Activated CD8-positive, alpha-beta T cell treated with anti-CD3 and anti-CD28 coated beads for 36 hours (primary cell): Measurements from ENCODE around the gene ZNF804B. TPM values are rescaled to one million over a fixed set of nuclear protein-coding genes. Genes with fewer than 3 reads are reported as not detected.

ENCODE experiments used
- ATAC-seq: fragments of 200-7000 bp; cut with Tn5 transposase; one replicate; pipeline ENCODE4 v1.10.0; 2021; ENCODE audit warnings: mild to moderate bottlenecking, moderate library complexity
- CTCF ChIA-PET: fragments of 350-600 bp; sonication (Branson Sonifier 250); formaldehyde crosslinking; loops from one replicate; lab custom pipeline; 2021; ENCODE audit warnings: antibody characterized with exemption; lab: Charles Lee
- POLR2A ChIA-PET: fragments of 350-600 bp; sonication (Branson Sonifier 250); formaldehyde crosslinking; loops from one replicate; lab custom pipeline; 2021; ENCODE audit warnings: antibody characterized with exemption; lab: Charles Lee
- DNase-seq: peaks from one replicate; pipeline ENCODE4 v3.0.0-alpha.2; 2020
- H3K27ac Mint-ChIP-seq: one replicate; pipeline ENCODE4 v1.8.0; 2021; ENCODE audit warnings: mild to moderate bottlenecking, mixed read lengths
- H3K27me3 Mint-ChIP-seq: one replicate; pipeline ENCODE4 v1.8.0; 2021; ENCODE audit warnings: mixed read lengths
- H3K36me3 Mint-ChIP-seq: one replicate; pipeline ENCODE4 v1.8.0; 2021; ENCODE audit warnings: low read depth, mixed read lengths
- H3K4me1 Mint-ChIP-seq: one replicate; pipeline ENCODE4 v1.8.0; 2021; ENCODE audit warnings: low read depth, mixed read lengths
- H3K4me3 Mint-ChIP-seq: one replicate; pipeline ENCODE4 v1.8.0; 2021; ENCODE audit warnings: mild to moderate bottlenecking, moderate library complexity, mixed read lengths
- H3K9me3 Mint-ChIP-seq: one replicate; pipeline ENCODE4 v1.8.0; 2021; ENCODE audit warnings: mixed read lengths
- intact Hi-C: fragments of 100-400 bp; cut with micrococcal nuclease; formaldehyde crosslinking; loops from one replicate; pipeline ENCODE4 v1.10.0; 2022
- total RNA-seq, 2 experiments: library from RNA; stranded (reverse); gene quantifications; one replicate each; pipeline ENCODE4 v1.2.3, GENCODE V29; 2021
- TF ChIP-seq, protein P1 (sequence below): fragments of 200-600 bp; IDR thresholded peaks from one replicate; pipeline ENCODE4 v1.8.0; 2022; ENCODE audit warnings: antibody characterized with exemption, mild to moderate bottlenecking

The ZNF804B gene
- total RNA-seq, 2 experiments from 2014 or later = not detected

DNA sequence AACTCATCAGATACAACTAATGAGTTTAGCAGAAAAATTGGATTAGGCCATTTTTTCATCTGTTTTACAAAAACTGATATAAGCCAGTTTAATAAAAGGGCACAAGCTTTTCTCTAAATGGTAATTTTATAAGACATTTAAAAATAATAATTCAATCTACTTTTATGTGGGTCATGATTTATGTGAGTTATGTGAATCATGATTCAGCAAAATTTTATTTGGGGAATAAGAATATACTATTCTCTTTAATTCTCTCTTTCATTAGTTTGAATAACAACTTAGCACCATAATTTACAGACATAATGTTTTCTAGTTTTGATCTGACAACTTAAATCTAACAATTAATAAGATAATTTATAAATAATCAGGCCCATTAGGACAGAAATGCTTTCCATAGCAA is 99.8 kb downstream of the ZNF804B start:
- Mint-ChIP-seq H3K36me3 (no peaks in the 10 kb centered on the region), H3K9me3 (no peaks in the 10 kb centered on the region), H3K27me3 (peaks cover 1% of the 10 kb centered on the region), H3K4me1 (no peaks in the 10 kb centered on the region), H3K27ac (no peak overlapping the region), H3K4me3 (no peak overlapping the region)
- TF ChIP-seq, protein P1, sequence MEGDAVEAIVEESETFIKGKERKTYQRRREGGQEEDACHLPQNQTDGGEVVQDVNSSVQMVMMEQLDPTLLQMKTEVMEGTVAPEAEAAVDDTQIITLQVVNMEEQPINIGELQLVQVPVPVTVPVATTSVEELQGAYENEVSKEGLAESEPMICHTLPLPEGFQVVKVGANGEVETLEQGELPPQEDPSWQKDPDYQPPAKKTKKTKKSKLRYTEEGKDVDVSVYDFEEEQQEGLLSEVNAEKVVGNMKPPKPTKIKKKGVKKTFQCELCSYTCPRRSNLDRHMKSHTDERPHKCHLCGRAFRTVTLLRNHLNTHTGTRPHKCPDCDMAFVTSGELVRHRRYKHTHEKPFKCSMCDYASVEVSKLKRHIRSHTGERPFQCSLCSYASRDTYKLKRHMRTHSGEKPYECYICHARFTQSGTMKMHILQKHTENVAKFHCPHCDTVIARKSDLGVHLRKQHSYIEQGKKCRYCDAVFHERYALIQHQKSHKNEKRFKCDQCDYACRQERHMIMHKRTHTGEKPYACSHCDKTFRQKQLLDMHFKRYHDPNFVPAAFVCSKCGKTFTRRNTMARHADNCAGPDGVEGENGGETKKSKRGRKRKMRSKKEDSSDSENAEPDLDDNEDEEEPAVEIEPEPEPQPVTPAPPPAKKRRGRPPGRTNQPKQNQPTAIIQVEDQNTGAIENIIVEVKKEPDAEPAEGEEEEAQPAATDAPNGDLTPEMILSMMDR = no peak
- ChIA-PET CTCF (interaction anchor here (0.9 kb wide), 1 partner anchor 9 kb away, joined by 3 read pairs; no protein-coding TSS in a partner anchor), POLR2A (no interaction called here)
- ATAC-seq (no peak), DNase-seq (no peak)
- intact Hi-C loops = no loop called here

DNA sequence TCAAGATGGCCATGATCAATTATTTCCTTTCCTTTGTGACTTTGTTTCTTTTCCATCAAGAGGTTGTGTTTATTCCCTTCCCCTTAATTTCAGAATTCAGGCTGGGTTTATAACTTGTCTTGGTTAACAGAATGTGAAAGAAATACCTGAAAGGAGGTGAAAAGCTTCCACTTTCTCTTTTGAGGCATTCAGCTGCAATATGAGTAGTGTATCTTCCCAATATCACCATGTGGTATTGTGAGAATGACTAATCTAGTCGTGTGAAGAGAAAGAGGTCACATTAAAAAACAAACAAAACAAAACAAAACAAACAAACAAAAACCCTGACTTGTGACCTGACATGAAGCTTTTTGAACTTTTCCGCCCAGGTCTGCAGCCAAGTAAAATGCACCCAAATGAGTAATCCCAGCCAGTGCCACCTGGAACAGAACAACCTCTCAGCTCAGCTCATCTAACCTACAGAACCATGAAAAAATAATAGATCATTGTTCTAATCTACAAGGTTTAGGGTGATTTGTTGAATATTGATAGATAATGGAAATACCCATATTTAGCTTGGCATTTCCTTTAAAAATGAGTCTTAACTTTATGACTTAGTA is 106.9 kb downstream of the ZNF804B start:
- H3K36me3 Mint-ChIP-seq = no peaks in the 10 kb centered on the region
- no peaks in the 10 kb centered on the region for H3K27me3 Mint-ChIP-seq
- TF ChIP-seq, protein P1 = no peak
- ATAC-seq (no peak), DNase-seq (no peak)
- peaks cover 7% of the 10 kb centered on the region for H3K9me3 Mint-ChIP-seq
- POLR2A ChIA-PET = no interaction called here
- H3K27ac Mint-ChIP-seq = no peak overlapping the region
- CTCF ChIA-PET = interaction anchor here (1.2 kb wide), 1 partner anchor 756 kb away, joined by 3 read pairs; no protein-coding TSS in a partner anchor
- no peak overlapping the region for H3K4me3 Mint-ChIP-seq
- no peaks in the 10 kb centered on the region for H3K4me1 Mint-ChIP-seq
- intact Hi-C loops = no loop called here

DNA sequence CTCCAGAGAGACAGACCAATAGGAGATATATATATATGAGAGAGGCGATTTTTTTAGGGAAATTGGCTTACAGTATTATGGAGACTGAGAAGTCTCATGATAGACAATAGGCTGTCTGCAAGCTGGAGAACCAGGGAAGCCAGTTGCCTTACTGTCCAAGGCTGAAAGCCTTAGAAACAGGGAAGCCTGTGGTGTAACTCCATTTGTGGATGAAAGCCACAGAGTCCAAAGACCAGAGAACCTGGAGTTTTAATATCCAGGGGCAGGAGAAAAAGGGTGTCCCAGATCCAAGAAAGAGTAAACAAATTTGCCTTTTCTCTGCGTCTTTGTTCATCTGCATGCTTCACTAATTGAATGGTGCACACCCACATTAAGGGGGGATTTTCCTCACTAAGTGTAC is 107.7 kb downstream of the ZNF804B start:
- Mint-ChIP-seq H3K9me3 (peaks cover 7% of the 10 kb centered on the region), H3K36me3 (no peaks in the 10 kb centered on the region), H3K27me3 (no peaks in the 10 kb centered on the region), H3K4me3 (no peak overlapping the region), H3K27ac (no peak overlapping the region), H3K4me1 (no peaks in the 10 kb centered on the region)
- no peak for DNase-seq
- no peak for ATAC-seq
- POLR2A ChIA-PET = no interaction called here
- CTCF ChIA-PET = no interaction called here
- TF ChIP-seq, protein P1 = no peak
- intact Hi-C loops = no loop called here

DNA sequence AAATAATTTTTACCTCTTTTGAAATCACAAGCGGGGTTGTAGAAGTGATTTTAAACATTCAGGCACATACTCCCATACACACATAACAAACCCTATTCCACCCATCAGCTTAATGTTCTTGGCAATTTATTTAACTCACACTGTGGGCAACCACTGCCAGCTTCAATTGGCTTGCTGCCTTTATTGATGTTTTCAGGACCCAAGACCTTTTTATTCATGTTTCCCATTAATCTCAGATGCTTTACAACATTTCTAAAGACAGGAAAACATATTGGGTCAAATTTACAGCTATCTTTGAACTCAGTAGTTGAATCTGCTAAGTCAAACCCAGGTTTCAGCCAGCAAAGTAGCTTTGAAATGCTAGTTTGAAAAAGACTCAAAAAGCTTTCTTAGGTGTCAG is 109.0 kb downstream of the ZNF804B start:
- TF ChIP-seq, protein P1 = no peak

GRCh38 chr7:88881136-88881535 is 121.6 kb downstream of the ZNF804B start:
- no peak overlapping the region for H3K27ac Mint-ChIP-seq
- no peaks in the 10 kb centered on the region for H3K9me3 Mint-ChIP-seq

More for the DNA sequence above, 109.0 kb downstream of the ZNF804B start:
- intact Hi-C loops = no loop called here
- ChIA-PET POLR2A (no interaction called here), CTCF (interaction anchor here (1.1 kb wide), 1 partner anchor 9 kb away, joined by 3 read pairs; no protein-coding TSS in a partner anchor)
- Mint-ChIP-seq H3K36me3 (no peaks in the 10 kb centered on the region), H3K27me3 (no peaks in the 10 kb centered on the region), H3K27ac (no peak overlapping the region), H3K9me3 (peaks cover 7% of the 10 kb centered on the region), H3K4me3 (no peak overlapping the region), H3K4me1 (no peaks in the 10 kb centered on the region)
- DNase-seq (no peak), ATAC-seq (no peak)

More at GRCh38 chr7:88881136-88881535, 121.6 kb downstream of the ZNF804B start:
- H3K4me1 Mint-ChIP-seq = no peaks in the 10 kb centered on the region
- no peaks in the 10 kb centered on the region for H3K27me3 Mint-ChIP-seq
- ATAC-seq = no peak
- TF ChIP-seq, protein P1 = no peak
- no peak for DNase-seq
- no peaks in the 10 kb centered on the region for H3K36me3 Mint-ChIP-seq
- ChIA-PET CTCF (no interaction called here), POLR2A (no interaction called here)
- no peak overlapping the region for H3K4me3 Mint-ChIP-seq
- intact Hi-C loops = no loop called here
